AG08396 (cell line): Measurements from ENCODE around the gene CD19.
"Not testable (repeated sequence)": the region's sequence is repeated elsewhere in the genome, so short reads cannot be mapped to it uniquely, and the experiment has no call there.

Experiments
- DNase-seq: peaks from one replicate; pipeline ENCODE4 v3.0.0; 2012; ENCODE audit warnings: low spot score, mixed read lengths

The CD19 gene

GRCh38 chr16:28910086-28911031 is 21.4 kb upstream of the CD19 start:
- no peak for DNase-seq

- no peak for DNase-seq
These were observed 19.2 kb upstream of the CD19 start for GRCh38 chr16:28912558-28912957.

DNA sequence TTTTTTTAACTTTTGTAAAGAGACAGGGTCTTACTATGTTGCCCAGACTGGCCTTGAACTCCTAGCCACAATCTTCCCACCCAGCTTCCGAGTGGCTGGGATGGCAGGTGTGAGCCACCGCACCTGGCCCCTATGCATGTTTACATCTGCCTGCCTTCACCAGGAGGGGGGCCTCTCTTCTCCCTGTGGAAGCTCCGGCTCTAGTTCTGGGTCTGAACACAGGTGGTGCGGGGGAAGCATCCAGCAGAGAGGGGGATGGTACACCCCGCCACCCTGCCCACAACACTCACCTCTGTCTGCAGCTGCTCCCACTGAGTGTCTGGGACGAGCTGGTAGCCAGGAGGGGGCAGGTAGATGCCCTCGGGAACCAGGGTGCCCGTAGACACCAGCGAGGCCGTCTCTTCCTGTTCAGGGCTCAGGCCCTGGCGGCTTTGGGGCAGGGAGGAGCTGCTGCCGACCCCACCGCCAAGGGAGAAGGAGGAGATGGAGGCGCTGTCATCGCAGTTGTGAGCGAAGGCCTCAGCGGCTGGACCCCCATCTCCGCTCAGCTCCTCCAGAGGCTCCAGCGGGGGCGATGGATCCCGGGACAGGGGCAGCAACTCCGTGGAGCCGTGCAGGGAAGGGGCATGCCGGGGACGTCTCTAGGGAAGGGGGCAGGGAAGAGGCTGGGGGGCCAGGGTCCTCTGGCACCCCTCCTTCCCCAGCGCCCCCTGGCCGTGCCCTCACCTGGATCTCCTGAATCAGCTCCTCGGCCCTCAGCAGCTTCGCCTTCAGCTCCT is 17.6 kb upstream of the CD19 start:
- no peak for DNase-seq

DNA sequence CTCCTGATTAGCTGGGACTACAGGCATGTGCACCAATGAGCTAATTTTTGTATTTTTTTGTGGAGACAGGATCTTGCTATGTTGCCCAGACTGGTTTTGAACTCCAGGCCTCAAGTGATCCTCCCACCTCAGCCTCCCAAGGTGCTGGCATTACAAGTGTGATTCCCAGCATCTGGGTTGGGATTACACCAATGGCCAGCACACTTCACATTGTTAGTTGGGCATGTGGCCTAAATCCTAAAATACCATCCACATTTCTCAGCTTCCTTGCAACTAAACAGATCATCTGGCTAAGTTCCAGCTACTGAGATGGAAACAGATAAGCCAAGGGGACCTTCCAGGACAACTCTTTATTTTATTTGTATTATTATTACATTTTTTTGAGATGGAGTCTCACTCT is 16.6 kb upstream of the CD19 start:
- DNase-seq, result peak; percentile 67

GRCh38 chr16:28917095-28917494 is 14.7 kb upstream of the CD19 start:
- DNase-seq, result no peak

DNA sequence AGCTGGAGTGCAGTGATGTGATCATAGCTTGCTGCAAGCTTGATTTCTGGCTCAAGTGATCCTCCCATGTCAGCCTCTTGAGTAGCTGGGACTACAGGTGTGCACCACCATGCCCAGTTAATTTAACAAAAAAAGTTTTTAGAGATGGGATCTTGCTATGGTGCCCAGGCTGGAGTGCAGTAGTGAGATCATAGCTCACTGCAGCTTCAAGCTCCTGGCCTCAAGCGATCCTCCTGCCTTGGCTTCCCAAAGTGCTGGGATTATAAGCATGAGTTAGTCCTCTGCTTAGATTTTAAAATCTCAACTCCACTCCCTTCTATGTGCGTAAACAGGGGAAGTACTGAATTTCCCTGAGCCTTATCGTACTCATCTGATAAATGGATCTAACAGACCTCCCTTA is 13.1 kb upstream of the CD19 start:
- DNase-seq, result no peak

GRCh38 chr16:28923231-28923587 is 8.6 kb upstream of the CD19 start:
- DNase-seq, result no peak

DNA sequence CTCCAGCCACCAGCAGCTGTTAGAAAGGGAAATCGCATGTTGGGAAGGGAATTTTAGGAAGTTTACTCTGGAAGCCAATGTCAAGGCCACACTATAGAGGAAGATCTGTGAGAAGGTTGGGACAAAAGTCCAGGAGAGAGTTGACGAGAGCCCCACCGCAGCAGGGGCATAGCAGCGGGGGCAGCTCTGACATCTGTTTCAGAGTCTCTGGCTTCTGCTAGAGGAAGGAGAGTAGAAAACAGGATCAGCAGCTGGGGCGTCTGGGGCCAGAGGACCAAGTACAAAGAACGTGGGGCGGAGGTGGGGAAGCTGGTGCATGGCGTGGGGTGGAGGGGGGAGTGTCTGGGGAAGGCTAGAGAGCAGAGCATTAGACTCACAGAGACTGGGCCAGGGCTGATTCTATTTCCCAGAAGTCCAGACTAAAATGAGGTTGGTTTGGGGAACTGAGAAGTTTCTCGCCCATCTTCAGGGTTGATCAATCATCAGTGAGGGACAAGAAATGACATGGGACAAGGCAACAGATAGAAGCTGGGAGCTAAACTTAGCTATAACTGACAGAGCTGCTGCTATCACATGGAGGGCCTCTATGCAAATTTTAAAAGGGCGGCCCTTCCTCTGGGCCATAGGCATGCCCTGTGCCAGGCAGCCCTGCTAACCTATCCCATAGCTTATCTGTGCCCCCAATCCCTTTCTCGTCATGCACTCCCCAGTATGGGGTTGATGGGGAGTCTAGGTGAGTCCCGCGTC is 7.9 kb upstream of the CD19 start:
- no peak for DNase-seq

DNA sequence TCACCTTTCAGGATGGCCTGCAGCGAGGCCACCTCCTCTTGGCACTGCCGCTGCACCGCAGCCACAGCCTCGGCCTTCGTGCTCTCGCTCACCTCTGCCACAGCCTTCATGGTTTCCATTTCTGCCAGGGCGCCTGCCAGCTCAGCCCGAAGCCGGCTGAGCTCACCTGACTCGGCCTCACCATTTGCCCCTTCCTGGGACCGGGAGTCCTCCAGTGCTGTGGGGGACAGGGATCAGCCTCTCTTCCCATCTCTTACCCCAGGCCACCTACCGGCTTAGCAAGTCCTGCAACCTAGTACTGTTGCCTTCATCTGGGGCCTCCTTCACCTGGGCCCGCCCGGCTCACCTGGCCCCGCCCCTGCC is 7.4 kb upstream of the CD19 start:
- DNase-seq, result no peak

GRCh38 chr16:28924762-28925385 is 6.9 kb upstream of the CD19 start, which contains the start of gene RABEP2:
RABEP2 (minus strand) TSS chr16:28925238; CDS start chr16:28925163, 75 bp downstream.
- peak; percentile 100 for DNase-seq

- DNase-seq, result peak; percentile 75
These were observed 6.2 kb upstream of the CD19 start for GRCh38 chr16:28925386-28926228.

- DNase-seq, result not testable (repeated sequence)
These were observed 5.5 kb upstream of the CD19 start for GRCh38 chr16:28926284-28926683.

DNA sequence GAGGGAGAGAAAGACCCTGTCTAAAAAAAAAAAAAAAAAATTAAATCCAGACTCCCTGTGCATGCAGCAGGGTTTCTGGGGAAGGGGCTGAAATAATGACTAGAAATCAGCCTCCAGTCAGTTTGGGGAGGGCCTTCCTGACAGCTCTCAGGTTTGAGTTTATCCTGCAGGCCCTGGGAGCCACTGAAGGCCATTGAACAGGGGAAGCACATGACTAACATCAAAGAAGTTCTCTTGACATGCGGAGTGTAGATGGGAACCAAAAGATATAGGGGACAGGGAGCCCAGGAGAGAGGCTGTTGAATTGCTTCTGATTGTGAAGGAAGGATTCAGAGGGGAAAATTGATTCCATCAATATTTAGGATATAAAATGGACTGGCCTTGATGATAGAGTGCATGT is 4.0 kb upstream of the CD19 start:
- DNase-seq, result no peak

- DNase-seq, result no peak
These were observed 1.6 kb upstream of the CD19 start for GRCh38 chr16:28930203-28930602.

DNA sequence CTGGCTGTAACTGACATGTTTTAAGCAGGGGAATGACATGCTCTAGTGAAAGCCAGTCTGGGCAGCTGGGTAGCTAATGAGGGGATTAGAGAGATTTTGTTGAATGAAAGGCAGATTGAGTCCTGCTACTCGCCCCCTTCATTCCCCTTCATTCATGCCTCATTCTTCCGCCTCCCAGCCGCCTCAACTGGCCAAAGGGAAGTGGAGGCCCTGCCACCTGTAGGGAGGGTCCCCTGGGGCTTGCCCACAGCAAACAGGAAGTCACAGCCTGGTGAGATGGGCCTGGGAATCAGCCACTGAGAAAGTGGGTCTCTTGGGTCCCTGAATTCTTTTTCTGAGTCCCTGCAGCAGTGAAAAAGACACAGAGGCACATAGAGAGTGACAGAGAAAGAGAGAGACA is 1.1 kb upstream of the CD19 start:
- no peak for DNase-seq

GRCh38 chr16:28932339-28933141 is 769 bp downstream of the CD19 start:
- DNase-seq, result no peak

DNA sequence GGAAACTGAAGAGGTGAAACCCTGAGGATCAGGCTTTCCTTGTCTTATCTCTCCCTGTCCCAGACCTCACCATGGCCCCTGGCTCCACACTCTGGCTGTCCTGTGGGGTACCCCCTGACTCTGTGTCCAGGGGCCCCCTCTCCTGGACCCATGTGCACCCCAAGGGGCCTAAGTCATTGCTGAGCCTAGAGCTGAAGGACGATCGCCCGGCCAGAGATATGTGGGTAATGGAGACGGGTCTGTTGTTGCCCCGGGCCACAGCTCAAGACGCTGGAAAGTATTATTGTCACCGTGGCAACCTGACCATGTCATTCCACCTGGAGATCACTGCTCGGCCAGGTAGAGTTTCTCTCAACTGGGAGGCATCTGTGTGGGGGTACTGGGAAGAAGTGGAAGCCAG is 1.4 kb downstream of the CD19 start:
- no peak for DNase-seq

GRCh38 chr16:28935346-28935745 is 3.6 kb downstream of the CD19 start:
- no peak for DNase-seq

DNA sequence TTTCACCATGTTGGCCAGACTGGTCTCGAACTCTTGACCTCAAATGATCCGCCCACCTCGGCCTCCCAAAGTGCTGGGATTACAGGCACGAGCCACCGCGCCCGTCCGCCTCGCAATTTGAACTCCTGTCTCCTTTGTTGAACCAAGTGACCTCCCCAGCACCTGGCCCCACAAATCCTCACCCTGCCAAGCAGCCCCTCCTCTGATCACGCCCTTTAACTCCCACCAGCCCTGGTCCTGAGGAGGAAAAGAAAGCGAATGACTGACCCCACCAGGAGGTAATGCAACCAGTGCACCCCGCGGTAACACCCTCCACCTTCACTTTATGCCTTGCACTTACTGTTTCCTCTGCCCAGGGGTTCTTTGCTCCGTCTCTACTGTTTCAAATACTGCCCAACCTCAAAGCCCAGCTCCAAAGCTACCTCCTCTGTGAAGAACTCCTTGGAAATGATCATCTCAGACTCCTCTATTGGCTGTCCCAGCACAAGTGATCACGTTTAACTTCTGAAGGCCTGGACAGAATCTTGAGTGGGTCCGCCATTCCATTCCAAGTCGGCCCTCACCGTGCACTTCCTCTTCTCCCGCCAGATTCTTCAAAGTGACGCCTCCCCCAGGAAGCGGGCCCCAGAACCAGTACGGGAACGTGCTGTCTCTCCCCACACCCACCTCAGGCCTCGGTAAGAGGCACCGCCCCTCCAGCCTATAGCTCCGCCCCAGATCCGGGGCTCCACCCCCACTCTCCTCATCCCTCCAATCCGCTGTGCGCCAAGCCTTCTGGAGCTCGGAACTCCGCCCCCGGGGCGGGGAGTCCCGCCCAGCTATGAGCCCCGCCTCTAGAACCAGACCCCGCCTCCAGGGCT is 4.4 kb downstream of the CD19 start:
- DNase-seq, result peak; percentile 84
